NCI-H2227 treated with DMSO at 0.1 percent for 48 hours (cell line): ENCODE data around the gene AGRN.
"Not testable (repeated sequence)": the region's sequence is repeated elsewhere in the genome, so short reads cannot be mapped to it uniquely, and the experiment has no call there.

Source experiments
- DNase-seq: peaks from one replicate; lab custom pipeline; 2025; lab: John Stamatoyannopoulos, UW

AGRN gene

GRCh38 chr1:1053682-1054081 lies 33.8 kb downstream of the AGRN start:
- no peak for DNase-seq

DNA sequence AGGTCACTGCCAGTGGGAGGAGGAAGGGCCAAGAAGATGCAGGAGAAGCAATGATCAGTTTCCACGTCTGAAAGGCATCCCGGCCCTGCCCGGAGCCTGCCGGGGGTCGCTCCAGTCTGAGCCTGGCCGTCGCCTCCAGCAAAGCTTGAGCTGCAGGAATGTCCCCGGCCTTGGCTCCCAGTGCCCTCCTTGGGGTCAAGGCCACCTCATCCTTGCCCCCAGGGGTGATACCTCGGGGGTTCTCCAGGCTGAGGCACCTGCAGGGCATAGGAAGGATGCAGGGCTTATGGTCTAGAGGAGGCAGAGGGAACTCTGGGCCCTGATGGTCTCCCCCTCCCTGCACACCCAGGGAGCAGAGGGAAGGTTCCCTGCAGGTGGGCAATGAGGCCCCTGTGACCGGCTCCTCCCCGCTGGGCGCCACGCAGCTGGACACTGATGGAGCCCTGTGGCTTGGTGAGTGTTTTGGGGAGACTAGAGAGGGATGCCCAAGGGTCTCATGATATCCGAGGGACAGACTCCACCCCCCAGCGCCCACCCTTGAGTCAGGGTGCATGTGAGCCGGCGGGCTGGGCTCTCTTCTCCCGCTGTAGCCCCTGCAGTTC lies 34.3 kb downstream of the AGRN start:
- DNase-seq: no peak

- no peak for DNase-seq
Observed at GRCh38 chr1:1054971-1055370, 35.1 kb downstream of the AGRN start.

DNA sequence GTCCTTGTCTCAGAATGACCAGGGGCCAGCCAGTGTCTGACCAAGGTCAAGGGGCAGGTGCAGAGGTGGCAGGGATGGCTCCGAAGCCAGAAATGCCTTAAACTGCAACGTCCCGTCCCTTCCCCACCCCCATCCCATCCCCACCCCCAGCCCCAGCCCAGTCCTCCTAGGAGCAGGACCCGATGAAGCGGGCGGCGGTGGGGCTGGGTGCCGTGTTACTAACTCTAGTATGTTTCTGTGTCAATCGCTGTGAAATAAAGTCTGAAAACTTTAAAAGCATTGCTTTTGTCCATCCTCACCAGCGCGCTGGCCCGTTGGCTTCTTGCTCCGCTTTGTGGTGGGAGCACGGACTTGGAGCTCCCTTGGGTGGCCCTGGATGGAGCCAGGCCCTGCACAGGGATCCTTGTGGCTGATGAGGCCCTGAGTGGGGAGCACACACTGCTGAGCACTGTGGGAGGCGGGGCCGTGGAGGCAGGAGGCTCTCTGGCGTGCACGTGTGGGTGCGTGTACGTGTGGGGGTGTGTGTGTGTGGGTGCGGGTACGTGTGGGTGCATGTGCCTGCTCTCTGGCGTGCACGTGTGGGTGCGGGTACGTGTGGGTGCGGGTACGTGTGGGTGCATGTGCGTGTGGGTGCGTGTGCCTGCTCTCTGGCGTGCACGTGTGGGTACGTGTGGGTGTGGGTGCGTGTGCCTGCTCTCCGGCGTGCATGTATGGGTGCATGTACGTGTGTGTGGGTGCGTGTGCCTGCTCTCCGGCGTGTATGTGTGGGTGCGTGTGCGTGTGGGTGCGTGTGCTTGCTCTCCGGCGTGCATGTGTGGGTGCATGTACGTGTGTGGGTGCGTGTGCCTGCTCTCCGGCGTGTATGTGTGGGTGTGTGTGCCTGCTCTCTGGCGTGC lies 36.2 kb downstream of the AGRN start:
- no peak for DNase-seq

DNA sequence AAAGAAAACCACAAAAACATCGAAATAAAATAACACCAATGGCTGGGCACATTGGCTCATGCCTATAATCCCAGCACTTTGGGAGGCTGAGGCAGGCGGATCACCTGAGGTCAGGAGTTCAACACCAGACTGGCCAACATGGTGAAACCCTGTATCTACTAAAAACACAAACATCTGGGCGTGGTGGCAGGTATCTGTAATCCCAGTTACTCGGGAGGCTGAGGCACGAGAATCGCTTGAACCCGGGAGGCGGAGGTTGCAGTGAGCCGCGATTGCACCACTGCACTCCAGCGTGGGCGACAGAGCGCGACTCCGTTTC lies 37.8 kb downstream of the AGRN start:
- not testable (repeated sequence) for DNase-seq

- no peak for DNase-seq
Observed at GRCh38 chr1:1058088-1058905, 38.4 kb downstream of the AGRN start.

- DNase-seq: peak; percentile 11
Observed at GRCh38 chr1:1058921-1059493, 39.1 kb downstream of the AGRN start.

- DNase-seq: peak; percentile 41
Observed at GRCh38 chr1:1059494-1060280, 39.8 kb downstream of the AGRN start.

GRCh38 chr1:1060281-1061000 lies 40.5 kb downstream of the AGRN start:
- no peak for DNase-seq

GRCh38 chr1:1061682-1062345 lies 41.9 kb downstream of the AGRN start:
- no peak for DNase-seq

DNA sequence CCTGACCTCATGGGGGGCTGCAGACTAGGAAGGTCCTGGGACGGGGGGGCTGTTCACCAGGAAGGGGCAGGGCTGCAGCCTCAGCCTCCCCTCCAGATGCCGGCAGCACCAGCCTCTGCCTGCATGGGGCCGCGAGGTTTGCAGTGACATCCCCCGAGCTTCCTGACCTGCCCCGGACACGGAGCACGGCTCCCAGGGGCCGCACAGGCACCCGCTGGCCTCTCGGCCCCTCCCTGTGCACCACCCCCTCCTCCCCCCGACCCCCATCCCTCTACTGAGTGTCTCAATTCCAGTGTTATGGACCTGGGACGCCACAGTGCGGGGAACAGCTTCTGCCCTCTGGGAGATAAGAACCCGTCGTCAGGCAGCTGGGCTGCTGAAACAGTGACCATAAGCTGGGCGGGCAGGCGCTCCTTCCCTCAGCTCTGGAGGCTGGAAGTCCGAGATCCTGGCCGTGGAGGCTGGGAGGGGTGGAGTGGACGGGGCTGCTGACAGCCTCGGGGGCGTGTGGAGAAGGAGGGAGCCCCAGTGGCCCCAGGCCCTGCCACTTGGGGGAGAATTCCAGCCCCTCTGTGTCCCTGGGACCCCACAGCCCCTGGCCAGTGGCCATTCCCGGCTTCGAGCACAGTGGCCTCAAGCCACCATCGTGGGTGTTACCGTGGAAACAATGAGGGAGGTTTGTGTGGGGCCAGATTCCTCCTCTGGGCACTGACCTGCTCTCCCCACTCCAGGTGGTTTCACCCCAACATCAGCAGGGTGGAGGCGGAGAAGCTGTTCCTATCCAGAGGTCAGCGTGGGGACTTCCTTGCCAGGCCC lies 42.6 kb downstream of the AGRN start:
- no peak for DNase-seq

GRCh38 chr1:1063261-1063944 lies 43.5 kb downstream of the AGRN start:
- DNase-seq: no peak

- no peak for DNase-seq
Observed at GRCh38 chr1:1063945-1064831, 44.3 kb downstream of the AGRN start.

- DNase-seq: no peak
Observed at GRCh38 chr1:1065265-1065939, 45.5 kb downstream of the AGRN start.

DNA sequence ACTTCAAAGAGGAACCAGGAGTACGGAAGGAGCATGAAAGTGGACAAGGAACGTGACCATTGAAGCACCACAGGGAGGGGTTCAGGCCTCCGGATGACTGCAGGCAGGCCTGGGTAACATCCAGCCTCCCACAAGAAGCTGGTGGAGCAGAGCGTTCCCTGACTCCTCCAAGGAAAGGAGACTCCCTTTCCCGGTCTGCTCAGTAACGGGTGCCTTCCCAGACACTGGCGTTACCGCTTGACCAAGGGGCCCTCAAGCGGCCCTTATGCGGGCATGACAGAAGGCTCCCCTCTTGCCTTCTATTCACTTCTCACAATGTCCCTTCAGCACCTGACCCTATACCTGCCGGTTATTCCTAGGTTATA lies 46.0 kb downstream of the AGRN start:
- not testable (repeated sequence) for DNase-seq

DNA sequence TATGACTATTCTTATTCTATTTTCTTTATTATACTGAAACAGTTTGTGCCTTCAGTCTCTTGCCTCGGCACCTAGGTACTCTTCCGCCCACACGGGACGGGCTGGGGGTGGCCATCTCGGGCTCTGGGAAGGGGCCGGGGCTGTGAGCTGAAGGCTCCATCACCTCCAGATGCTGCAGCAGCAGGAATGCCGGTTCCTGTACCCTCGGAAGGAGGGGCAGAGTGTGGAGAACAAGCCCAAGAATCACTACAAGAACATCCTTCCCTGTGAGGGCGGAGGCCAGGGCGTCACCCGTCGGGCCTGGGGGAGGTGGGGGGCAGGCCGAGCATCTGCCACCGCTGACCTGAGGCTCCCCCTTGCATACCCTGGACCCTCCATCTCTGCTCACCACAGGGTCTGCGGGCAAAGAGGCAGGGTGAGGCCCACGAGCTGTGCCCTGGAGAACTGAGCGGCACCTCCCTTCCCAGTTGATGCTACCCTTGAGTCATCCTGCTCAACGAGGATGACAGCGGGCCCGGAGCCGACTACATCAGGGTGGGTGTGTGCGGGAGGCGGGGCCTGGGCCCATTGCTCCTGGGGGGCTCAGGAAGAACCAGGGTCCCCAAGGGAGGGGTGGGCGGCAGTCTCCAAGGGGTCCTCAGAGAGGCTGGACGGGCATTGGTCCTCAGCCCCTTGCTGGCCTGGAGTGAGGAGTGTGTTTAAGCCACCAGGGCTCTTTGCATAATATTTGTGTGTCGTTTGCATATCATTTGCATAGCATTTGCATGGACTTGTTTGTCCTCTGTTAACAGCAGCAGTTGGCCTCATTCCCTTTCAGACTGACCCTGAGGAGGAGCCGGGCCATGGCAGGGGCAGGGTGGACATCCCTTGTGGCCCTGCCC lies 46.7 kb downstream of the AGRN start:
- DNase-seq: no peak
